ENCODE measurements around the gene ANKRD7. TPM values are rescaled to one million over a fixed set of nuclear protein-coding genes. Genes with fewer than 3 reads are reported as not detected.

Gene ANKRD7
- total RNA-seq (2022; extraction: Qiagen RNA extraction): 0.09 to 0.32 TPM (median 0.25 TPM) in 4 of 5 replicates, not detected in the other

GRCh38 chr7:118224521-118224920 is at the start of gene ANKRD7:
ANKRD7 (plus strand) TSS chr7:118224704; CDS start chr7:118224831, 127 bp downstream.

GRCh38 chr7:118183786-118184564 is 40.5 kb upstream of the ANKRD7 start, which contains the start of gene LSM8:
LSM8 (plus strand) TSS chr7:118184164; CDS start chr7:118184224, 60 bp downstream.

Other genes with a start within 250 kb of the ANKRD7 start
- gene LSM8, start 40.5 kb upstream of the ANKRD7 start, total RNA-seq (2022; extraction: Qiagen RNA extraction): 39.1 to 48.4 TPM (median 40.6 TPM) in 5 replicates